NB4 (cell line): ENCODE measurements around the gene CD248.

Experiments used
- DNase-seq: peaks from one replicate; pipeline ENCODE4 v3.0.0; 2010; ENCODE audit warnings: low read depth
- H3K4me3 ChIP-seq: one replicate; pipeline ENCODE4 v1.5.1; 2011; ENCODE audit warnings: mild to moderate bottlenecking, low read depth, low read length, moderate library complexity
- MYC ChIP-seq: IDR thresholded peaks from 2 replicates; pipeline ENCODE4 v1.6.1; 2011; ENCODE audit warnings: low read depth, low read length
- POLR2A ChIP-seq: IDR thresholded peaks from 2 replicates; pipeline ENCODE4 v1.6.1; 2011; ENCODE audit warnings: mild to moderate bottlenecking; ENCODE audit not compliant: insufficient read length; ENCODE audit errors: extremely low read depth
- TF ChIP-seq, protein P1 (sequence below): IDR thresholded peaks from one replicate; pipeline ENCODE4 v1.5.1; 2012; ENCODE audit warnings: low read depth, low read length
- TF ChIP-seq, protein P2 (sequence below): IDR thresholded peaks from 2 replicates; pipeline ENCODE4 v1.6.1; 2011; ENCODE audit warnings: low read depth, low read length

CD248 gene

DNA sequence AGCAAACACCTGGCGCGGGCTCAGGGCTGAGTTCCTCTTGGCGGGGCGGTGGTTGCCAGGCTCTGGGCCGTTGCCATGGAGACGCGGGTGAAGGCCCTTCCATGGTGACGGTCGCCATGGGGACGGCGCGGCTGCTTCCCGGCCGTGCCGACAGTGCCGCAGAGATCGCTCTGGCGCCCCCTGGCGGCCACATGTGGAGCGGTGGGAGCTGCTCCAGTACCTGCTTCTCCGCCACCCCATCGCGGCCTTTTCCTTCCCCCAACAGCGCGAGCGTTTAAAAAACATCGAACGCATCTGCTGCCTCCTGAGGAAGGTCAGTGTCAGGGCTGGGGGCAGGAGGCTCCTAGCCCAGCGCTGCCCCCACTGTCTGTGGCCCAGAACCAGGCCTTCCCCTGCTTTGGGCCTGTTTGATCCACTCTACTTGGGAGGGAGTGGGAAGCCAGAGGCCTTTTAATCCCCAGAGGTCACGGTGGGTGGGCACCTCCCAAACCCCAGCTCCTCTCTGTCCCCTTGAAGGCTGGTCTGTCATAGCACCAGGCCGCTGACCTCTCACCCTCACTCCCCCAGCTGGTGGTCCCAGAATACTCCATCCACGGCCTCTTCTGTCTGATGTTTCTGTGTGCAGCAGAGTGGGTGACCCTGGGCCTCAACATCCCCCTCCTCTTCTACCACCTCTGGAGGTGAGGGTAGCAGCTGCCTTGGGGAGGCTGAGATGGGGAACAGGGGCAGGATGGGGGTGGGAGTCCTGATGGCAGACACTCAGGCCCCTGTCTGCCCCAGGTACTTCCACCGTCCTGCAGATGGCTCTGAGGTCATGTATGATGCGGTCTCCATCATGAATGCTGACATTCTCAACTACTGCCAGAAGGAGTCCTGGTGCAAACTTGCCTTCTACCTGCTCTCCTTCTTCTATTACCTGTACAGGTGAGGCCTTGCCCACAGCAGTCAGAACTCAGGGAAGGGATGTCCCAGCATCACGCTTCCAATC, 34.1 kb downstream of the CD248 start:
- TF ChIP-seq MYC (peak; percentile 79), POLR2A (peak; percentile 27)
- TF ChIP-seq, protein P1, sequence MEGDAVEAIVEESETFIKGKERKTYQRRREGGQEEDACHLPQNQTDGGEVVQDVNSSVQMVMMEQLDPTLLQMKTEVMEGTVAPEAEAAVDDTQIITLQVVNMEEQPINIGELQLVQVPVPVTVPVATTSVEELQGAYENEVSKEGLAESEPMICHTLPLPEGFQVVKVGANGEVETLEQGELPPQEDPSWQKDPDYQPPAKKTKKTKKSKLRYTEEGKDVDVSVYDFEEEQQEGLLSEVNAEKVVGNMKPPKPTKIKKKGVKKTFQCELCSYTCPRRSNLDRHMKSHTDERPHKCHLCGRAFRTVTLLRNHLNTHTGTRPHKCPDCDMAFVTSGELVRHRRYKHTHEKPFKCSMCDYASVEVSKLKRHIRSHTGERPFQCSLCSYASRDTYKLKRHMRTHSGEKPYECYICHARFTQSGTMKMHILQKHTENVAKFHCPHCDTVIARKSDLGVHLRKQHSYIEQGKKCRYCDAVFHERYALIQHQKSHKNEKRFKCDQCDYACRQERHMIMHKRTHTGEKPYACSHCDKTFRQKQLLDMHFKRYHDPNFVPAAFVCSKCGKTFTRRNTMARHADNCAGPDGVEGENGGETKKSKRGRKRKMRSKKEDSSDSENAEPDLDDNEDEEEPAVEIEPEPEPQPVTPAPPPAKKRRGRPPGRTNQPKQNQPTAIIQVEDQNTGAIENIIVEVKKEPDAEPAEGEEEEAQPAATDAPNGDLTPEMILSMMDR: peak; percentile 94
- TF ChIP-seq, protein P2, sequence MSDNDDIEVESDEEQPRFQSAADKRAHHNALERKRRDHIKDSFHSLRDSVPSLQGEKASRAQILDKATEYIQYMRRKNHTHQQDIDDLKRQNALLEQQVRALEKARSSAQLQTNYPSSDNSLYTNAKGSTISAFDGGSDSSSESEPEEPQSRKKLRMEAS: peak; percentile 89
- DNase-seq: peak; percentile 96
- H3K4me3 ChIP-seq: no peak overlapping the region

DNA sequence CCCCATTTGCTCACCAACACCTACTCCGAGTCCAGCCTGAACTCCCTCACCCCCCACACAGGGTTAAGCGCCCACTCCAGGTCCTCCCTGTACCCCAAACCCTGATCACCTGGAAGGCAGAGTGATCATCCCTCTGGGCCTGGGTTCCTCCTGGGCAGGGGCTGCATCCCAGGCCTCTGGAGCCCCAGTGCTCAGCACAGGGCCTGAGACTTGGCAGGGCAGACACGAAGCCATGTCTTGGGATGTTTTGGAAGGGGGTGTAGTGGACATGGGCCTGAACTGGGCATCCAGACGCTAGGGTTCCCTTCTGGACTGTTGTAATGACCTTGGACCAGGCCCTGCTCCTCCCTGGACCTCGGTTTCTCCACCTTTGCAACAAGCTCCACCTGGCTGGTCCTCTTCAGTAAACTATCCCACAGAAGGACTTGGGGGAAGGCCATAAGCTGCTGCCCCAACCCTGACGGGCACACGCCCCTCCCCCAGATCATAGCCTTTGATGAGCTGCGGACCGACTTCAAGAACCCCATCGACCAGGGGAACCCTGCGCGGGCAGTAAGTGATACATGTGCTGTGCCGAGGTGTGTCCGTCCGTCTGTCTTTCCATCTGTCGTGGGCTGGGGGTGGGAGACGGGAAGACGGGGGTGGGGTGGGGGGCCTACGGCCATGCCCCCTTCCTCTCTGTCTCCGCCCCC, 34.9 kb downstream of the CD248 start:
- H3K4me3 ChIP-seq: no peak overlapping the region
- no peak for DNase-seq
- no peak for TF ChIP-seq POLR2A
- TF ChIP-seq MYC: no peak
- TF ChIP-seq, protein P1: no peak
- TF ChIP-seq, protein P2: no peak

DNA sequence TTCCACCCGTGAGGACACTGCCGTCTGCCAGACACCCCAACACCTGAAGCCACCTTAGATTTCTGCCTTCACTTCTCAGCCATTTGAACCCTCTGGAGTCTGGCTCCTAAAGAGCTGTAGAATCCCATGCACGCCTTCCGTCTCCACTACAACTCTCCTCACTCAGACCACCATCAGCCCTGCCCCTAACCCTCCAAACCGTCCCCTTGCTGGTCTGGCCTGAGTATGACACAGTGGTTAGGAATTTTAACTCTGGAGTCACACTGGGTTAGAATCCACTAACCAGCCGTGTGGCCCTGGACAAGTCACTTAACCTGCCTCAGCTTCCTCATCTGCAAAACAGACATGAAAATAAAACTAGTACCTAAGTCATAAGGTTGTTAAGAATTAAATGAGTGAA, 35.8 kb downstream of the CD248 start:
- TF ChIP-seq POLR2A: no peak
- TF ChIP-seq, protein P2: no peak
- no peak for TF ChIP-seq MYC
- TF ChIP-seq, protein P1: no peak
- DNase-seq: no peak
- H3K4me3 ChIP-seq: no peak overlapping the region

DNA sequence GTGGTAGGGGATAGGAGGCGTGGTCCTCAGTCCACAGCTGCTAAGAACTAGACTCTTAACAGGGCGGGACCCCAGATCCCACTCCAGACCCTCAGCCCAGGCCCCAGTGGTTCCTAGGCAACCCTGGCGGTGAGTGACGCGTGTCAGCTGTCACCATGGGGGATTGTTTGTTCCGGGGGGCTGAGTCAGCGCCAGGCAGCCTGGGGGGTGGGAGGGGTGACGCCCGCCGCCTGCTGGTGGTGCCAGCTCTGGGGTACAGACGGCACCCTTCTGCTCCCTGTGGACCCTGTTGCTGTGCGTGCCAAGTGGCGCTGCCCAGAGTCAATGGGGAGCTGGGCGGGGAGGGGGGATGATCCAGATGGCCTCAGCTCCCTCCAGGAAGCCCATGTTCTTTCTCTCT, 36.4 kb downstream of the CD248 start:
- no peak overlapping the region for H3K4me3 ChIP-seq
- no peak for DNase-seq
- no peak for TF ChIP-seq POLR2A
- TF ChIP-seq, protein P2: no peak
- TF ChIP-seq, protein P1: no peak
- no peak for TF ChIP-seq MYC

DNA sequence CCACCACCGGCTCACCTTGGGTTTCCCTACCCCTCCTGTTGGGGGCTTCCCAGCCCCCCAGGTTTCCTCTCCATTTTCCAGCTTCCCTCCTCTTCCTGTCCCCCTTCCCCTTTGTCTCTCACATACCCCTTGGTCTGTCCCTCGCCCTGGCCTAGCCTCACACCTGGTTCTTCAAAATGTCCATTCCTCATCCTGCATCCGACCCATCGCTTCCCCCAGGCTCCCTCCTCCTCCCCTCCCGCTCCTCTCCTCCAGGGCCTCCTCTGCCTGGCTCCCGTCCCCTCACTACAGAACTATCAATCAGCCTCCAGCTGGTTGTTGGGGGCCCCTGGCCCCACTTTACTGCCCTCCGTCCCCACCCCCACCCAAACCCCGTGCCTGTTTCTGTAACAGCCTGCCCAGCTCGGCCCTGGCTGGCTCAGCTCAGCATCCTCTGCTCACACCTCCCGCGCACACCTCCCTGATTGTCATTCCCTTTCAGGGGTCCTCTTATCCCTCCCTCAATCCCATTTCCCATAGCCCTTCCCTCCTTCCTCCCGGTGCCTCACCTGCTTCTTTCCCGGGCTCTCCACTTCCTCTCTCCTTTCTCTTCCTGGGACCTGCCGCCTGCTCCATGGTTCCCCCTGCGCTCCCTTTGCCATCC, 37.6 kb downstream of the CD248 start:
- H3K4me3 ChIP-seq: no peak overlapping the region
- no peak for DNase-seq
- no peak for TF ChIP-seq MYC
- no peak for TF ChIP-seq POLR2A
- TF ChIP-seq, protein P2: no peak
- TF ChIP-seq, protein P1: no peak
